Smooth muscle cell (in vitro differentiated cells): ENCODE measurements around the gene SHISA8. TPM values are rescaled to one million over a fixed set of nuclear protein-coding genes. Genes with fewer than 3 reads are reported as not detected.

ENCODE experiments used
- DNase-seq: peaks from one replicate; lab custom pipeline; 2025; ENCODE audit not compliant: unreplicated experiment; lab: John Stamatoyannopoulos, UW
- H2AFZ ChIP-seq: fragments of 200-600 bp; sonication (generic); 2 replicates; pipeline ENCODE4 v1.6.0; 2016; ENCODE audit warnings: antibody characterized with exemption, low read depth, mild to moderate bottlenecking
- H3F3A ChIP-seq: fragments of 200-600 bp; sonication (generic); 2 replicates; pipeline ENCODE4 v1.6.0; 2017; ENCODE audit warnings: antibody characterized with exemption, low read depth
- H3K27ac ChIP-seq: fragments of 200-600 bp; sonication (generic); 2 replicates; pipeline ENCODE4 v1.5.1; 2016; ENCODE audit warnings: low read depth, mild to moderate bottlenecking
- H3K27me3 ChIP-seq: fragments of 200-600 bp; sonication (generic); 2 replicates; pipeline ENCODE4 v1.6.1; 2016; ENCODE audit warnings: low read depth, mild to moderate bottlenecking
- H3K36me3 ChIP-seq: fragments of 200-600 bp; sonication (generic); 2 replicates; pipeline ENCODE4 v1.5.1; 2016; ENCODE audit warnings: low read depth
- H3K4me1 ChIP-seq: fragments of 200-600 bp; sonication (generic); 2 replicates; pipeline ENCODE4 v1.5.1; 2016; ENCODE audit warnings: low read depth
- H3K4me2 ChIP-seq: fragments of 200-600 bp; sonication (generic); 2 replicates; pipeline ENCODE4 v1.6.0; 2016; ENCODE audit warnings: mild to moderate bottlenecking
- H3K4me3 ChIP-seq: fragments of 200-600 bp; sonication (generic); 2 replicates; pipeline ENCODE4 v1.5.1; 2016; ENCODE audit warnings: mild to moderate bottlenecking
- H3K79me2 ChIP-seq: fragments of 200-600 bp; sonication (generic); 2 replicates; pipeline ENCODE4 v1.6.0; 2016; ENCODE audit warnings: low read depth, mild to moderate bottlenecking
- H3K9ac ChIP-seq: fragments of 200-600 bp; sonication (generic); 2 replicates; pipeline ENCODE4 v1.6.0; 2016; ENCODE audit warnings: low read depth
- H3K9me3 ChIP-seq: fragments of 200-600 bp; sonication (generic); replicated peaks from 2 replicates; pipeline ENCODE4 v1.5.1; 2016; ENCODE audit warnings: low read depth
- H4K20me1 ChIP-seq: fragments of 200-600 bp; sonication (generic); 2 replicates; pipeline ENCODE4 v1.6.0; 2016; ENCODE audit warnings: low read depth
- CTCF ChIP-seq: fragments of 200-600 bp; sonication (generic); IDR thresholded peaks from 2 replicates; pipeline ENCODE4 v1.5.1; 2017; ENCODE audit warnings: borderline replicate concordance, mild to moderate bottlenecking, antibody characterized with exemption; ENCODE audit not compliant: insufficient read depth, poor library complexity, severe bottlenecking
- WGBS: methylation state at CpG from one replicate; pipeline ENCODE4 v1.1.7; 2016; ENCODE audit warnings: low lambda C conversion rate; 5-methylcytosine and 5-hydroxymethylcytosine counted together
- polyA plus RNA-seq: library from polyadenylated mRNA; unstranded; fragments of >200 nt; fragmentation: Nextera tagmentation; extraction: Ambion mirVana; gene quantifications from 2 replicates; pipeline ENCODE4 v1.2.1, GENCODE V29; 2016
- total RNA-seq: library from RNA; depleted of rRNA; stranded (reverse); fragments of >200 nt; gene quantifications from 2 replicates; pipeline ENCODE4 v1.2.3, GENCODE V29; 2014

Gene SHISA8
- total and polyA plus RNA-seq, 2 experiments from 2014 or later, result 0.11 TPM; not detected in 1

GRCh38 chr22:41932353-41932752 lies 17.5 kb upstream of the SHISA8 start:
- H3K27me3 ChIP-seq, result peaks cover under 1% of the 10 kb centered on the region
- H3K79me2 ChIP-seq, result no peaks in the 10 kb centered on the region
- H3K27ac ChIP-seq, result no peak overlapping the region
- DNase-seq, result no peak
- H3K4me3 ChIP-seq, result no peak overlapping the region
- TF ChIP-seq CTCF, result no peak
- H3K36me3 ChIP-seq, result no peaks in the 10 kb centered on the region
- no peaks in the 10 kb centered on the region for H4K20me1 ChIP-seq
- H2AFZ ChIP-seq, result no peak overlapping the region
- no peaks in the 10 kb centered on the region for H3F3A ChIP-seq
- H3K9me3 ChIP-seq, result no peaks in the 10 kb centered on the region
- over 99% methylated on average over 12 of the region's 12 CpGs for WGBS
- H3K4me1 ChIP-seq, result no peaks in the 10 kb centered on the region
- H3K9ac ChIP-seq, result no peak overlapping the region
- H3K4me2 ChIP-seq, result no peak overlapping the region

GRCh38 chr22:41931701-41932269 lies 16.9 kb upstream of the SHISA8 start:
- no peak for TF ChIP-seq CTCF
- Histone ChIP-seq H3K4me3 (no peak overlapping the region), H4K20me1 (no peaks in the 10 kb centered on the region), H3K9me3 (no peaks in the 10 kb centered on the region), H3K36me3 (no peaks in the 10 kb centered on the region), H2AFZ (no peak overlapping the region), H3K4me2 (no peak overlapping the region), H3K79me2 (no peaks in the 10 kb centered on the region), H3K27me3 (peaks cover 6% of the 10 kb centered on the region), H3K27ac (no peak overlapping the region), H3F3A (no peaks in the 10 kb centered on the region), H3K9ac (no peak overlapping the region), H3K4me1 (no peaks in the 10 kb centered on the region)
- no peak for DNase-seq
- 90% methylated on average over 10 of the region's 10 CpGs for WGBS

- TF ChIP-seq CTCF, result no peak
- Histone ChIP-seq H3K9ac (no peak overlapping the region), H3K4me1 (peaks cover 3% of the 10 kb centered on the region), H3K4me3 (no peak overlapping the region), H3K9me3 (no peaks in the 10 kb centered on the region), H2AFZ (no peak overlapping the region), H3K27ac (no peak overlapping the region), H3K79me2 (no peaks in the 10 kb centered on the region), H3K36me3 (no peaks in the 10 kb centered on the region), H4K20me1 (no peaks in the 10 kb centered on the region), H3K27me3 (peaks cover 26% of the 10 kb centered on the region), H3F3A (no peaks in the 10 kb centered on the region), H3K4me2 (no peak overlapping the region)
- DNase-seq, result no peak
- 90% methylated on average over 7 of the region's 8 CpGs for WGBS
Measured at GRCh38 chr22:41929418-41929810, 14.5 kb upstream of the SHISA8 start.
